Mesenteric fat pad (tissue), 1 donor: ENCODE results near the gene DAZAP1. TPM values are rescaled to one million over a fixed set of nuclear protein-coding genes. Genes with fewer than 3 reads are reported as not detected.

Experiments used
- DNase-seq: peaks from one replicate; pipeline ENCODE4 v3.0.0-alpha.2; 2020; ENCODE audit warnings: low spot score
- total RNA-seq: library from RNA; stranded (reverse); fragmentation: NEBNext Ultra II Directional; extraction: Animal tissue kit (Norgen Biotek cat#: 25700); gene quantifications from one replicate; pipeline ENCODE4 v1.2.1, GENCODE V29; 2021
- donor health status: DM: yes; HTN: yes; CAD: no.

DAZAP1 gene
- total RNA-seq, 1 donor from 2014 or later: 110 TPM

DNA sequence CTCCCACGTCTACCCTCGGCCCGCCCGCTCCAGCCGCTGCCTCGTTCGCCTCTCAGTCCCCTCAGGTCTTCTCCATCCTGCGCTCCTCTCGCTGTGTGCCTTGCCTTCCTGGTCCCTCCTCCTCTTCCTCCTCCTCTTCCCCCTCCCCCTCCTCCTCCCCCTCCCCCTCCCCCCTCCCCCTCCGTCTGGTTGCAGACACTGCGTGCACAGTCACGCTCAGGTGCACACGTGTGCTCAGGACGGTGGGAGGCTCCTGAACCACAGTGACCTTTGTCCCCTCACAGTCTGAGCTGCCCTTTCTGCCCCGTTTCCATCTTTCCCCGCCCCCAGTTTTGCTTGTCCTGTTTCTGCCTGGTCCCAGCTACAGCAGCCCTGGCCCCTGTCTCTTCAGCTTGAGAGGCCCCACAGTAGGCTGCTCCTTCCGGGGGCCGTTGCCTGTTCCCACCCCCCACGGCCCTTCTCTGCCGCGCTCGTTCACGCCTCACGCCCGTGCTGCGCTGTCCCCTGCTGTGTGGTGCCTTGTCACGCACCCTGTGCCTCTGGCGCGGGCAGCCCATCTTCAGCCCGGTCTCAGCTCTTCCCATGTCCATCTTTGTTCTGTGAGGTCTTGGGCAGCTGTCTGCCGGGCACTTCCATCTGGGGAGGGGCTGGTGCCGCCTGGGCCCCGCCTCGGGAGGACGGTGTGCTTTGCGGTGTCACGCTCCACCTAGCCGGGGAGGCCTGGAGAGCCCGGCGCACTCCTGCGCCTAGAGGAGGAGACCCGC lies 17.0 kb downstream of the DAZAP1 start:
- no peak for DNase-seq

DNA sequence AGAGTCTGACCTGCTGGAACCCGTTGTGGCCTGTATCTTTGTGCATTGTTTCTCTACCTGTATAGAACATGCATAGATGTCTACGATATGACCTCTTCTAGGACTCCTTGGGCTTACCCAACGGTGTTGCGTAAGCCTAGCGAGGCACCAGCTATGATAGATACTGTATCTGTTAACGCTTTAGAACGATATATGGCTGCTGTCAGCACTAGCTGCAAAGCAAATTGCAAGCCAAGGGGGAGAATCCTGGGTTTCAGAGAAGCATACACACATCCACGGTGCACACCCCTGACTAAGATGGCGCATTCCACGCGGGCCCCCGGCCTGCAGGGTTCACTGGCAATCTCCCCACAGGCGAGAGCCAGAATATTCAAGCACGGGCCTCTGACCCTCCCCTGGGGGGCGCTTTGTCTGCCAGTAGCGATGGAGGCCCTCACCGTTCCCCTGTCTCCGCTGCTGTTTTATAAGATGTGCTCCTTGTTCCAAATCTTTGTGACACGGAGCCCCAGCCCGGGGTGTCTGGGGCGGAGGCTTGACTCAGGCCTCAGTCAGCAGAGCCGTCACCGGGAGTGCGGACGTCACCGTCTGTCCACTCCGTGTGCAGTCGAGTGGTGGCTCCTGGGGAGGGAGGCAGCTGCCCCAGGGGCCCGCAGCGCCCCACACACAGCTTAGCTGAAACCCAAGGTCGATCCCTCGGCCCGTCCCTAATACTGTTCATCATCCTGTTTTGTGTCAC lies 17.9 kb downstream of the DAZAP1 start:
- DNase-seq: no peak

DNA sequence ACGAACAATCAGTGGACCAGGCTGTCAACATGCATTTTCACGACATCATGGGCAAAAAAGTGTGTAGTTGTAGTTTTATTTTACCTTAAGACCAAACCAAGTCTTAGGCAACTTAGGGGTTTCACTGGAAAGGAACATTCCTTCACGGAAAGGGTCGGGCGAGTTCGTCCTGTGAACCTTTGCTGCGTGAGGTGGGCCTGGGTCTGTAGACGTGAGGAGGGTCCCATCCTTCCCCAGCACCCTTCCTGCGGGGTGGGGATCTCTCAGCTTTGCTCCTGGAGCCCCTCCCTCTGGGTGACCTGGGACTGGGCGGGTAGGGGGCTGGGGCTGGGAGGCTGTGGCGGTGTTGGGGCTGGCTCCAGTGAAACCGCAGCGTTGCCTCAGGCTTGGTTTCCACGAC lies 18.5 kb downstream of the DAZAP1 start:
- DNase-seq: no peak

DNA sequence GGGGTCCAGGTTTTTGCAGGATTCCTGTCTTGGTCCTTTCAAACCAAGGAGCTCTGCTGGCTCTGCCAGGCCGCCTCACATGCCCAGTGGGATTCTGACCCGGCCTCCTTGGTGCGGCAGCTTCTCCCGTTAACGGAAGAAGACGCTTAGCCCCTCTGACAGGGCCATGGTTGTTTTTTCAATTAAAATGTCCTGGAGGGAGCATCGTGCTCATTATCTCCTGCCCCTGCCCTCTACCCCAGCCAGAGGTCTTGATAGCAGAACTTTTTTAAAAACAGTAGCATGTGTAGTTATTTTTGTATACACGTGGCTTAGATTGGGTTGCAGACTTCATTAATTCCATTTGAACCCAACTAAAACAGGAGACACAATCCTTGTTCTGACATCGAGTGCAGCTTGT lies 19.4 kb downstream of the DAZAP1 start:
- no peak for DNase-seq

DNA sequence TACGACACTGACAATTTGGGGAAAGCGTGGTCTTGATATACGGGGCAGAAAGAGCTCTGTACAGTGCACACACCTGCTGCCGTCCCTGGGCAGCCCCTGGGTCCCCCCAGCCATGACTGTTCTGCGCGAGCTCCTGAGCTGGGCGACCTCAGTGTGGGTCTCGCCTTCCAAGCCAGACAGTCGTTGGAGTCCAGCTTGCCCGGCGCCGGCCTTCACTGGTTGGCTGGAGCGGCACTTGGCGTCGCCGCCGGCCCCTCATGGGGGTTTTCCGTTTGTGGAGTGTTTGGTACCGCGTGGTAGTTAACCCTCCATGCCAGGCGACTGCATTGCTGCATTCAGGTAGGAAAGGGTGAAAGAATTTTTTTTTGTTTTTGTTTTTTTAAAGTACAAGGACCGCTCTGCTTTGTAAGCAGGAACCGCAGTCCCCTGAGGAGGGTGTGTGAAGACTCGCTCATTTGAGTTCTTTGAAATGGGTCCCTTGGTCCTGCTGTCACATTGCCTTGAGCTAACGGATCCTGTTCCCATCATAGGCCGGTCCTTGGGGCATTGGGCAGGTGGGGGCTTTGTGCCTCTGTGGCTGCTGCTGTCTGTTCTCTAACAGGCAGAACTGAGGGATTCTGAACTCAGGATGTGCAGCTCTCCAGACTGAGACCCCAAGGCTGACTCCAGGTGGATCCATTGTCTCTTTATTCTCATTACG lies 20.0 kb downstream of the DAZAP1 start:
- DNase-seq: no peak

DNA sequence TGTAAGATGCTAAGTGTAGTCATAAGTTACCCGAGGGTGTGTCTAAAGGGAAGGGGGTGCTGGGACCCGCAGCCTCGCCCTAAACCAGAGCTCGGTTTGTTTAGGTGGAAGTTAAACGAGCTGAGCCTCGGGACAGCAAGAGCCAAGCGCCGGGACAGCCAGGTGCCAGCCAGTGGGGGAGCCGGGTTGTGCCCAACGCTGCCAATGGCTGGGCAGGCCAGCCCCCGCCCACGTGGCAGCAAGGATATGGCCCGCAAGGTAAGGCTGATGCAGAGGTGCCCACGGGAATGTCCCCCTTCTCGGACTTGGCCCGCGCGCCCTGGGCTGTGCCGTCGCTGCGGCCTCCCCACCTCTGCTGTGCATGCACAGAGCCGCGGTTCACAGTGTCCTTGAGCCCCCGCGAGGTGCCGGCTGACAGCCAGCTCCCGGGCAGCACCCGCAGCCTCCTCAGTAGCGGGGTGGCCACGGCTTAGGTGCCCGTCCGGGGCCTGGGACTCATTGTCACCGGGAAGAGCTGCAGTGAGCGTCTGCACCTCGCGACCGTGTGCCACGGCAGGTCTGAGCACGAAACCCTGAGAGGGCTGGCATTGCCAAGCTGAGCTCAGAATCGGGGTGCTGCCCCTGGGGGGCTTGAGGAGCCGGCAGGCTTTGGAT lies 21.5 kb downstream of the DAZAP1 start:
- no peak for DNase-seq

DNA sequence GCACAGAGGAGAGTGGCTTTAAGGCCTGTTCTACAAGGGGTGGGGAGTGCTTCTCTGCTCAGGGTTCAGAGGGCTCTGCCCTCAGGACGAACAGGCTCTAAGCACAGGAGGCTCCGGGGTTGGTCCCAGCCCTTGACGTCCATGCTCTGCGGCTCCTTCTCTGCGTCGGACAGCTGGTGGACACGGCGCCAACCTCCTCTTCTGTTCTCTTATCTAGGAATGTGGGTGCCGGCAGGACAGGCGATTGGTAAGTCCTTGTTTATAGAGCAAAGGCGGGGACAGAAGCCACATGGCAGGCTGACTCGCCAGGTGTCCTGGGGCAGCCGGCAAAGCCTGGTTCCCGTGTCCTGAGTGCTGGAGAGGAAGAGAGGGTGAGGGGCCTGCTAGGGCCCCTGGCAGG lies 22.4 kb downstream of the DAZAP1 start:
- DNase-seq: no peak

DNA sequence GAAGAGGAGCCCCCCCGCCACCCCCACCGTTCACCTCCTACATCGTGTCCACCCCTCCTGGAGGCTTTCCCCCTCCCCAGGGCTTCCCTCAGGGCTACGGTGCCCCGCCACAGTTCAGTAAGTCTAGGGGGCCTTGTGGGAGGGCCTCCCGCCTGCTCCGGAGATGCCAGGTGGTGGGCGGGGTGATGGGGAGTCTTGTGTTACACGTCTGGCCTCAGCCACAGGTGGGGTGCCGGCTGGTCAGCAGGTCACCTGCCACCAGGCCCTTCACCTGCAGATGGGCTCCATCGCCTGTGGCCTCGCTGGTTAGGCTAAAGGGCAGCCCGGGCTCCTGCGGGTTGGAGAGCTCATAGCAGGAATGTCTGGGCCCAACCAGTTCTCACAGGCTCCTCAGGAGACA lies 22.9 kb downstream of the DAZAP1 start:
- no peak for DNase-seq

DNA sequence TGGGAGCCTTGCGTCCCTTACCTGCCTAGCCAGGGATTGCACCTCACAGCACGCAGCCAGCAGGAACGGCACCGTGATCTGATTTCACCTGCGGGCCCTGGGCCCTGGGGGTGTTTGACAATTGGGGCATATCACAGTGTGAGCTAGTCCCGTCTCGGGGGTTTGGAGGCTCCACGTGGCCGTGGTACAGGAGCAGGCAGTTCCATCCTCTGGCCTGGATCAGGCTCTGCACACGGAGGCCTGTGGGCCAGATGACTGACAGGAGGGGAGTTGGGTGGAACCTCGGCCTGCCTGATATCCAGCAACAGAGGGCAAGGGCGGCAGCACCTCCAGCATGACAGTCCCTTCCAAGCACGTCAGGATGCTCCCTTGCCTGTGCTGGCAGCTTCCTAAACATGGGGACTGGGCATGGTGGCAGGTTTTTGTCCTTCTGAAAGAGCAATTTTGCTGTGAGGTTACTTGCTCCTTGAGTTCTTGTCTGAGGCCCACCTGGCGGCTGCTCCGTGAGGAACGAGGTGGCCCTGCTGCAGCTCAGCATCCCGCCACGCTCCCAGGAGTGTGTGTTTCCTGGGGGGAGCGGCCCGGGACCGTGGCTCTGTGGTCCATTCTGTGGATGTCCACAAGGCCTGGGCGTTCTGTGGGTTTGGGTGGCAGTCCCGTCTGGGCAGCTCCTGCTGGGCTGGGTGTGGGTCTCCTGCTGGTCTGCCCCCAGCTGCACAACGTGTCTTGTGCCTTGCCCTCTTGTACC lies 24.5 kb downstream of the DAZAP1 start:
- no peak for DNase-seq

DNA sequence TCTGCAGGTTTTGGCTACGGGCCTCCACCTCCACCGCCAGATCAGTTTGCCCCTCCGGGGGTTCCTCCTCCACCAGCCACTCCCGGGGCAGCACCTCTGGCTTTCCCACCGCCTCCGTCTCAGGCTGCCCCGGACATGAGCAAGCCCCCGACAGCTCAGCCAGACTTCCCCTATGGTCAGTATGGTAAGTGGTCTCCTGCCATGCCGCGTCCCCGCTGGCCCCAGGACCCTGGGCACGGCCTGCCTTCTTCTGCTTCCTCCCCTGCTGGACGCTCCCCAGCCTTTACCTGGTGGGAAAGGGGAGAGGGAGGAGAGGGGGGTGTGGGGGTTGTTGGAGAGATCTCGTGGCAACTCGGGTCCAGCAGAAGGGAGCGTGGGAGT lies 25.1 kb downstream of the DAZAP1 start:
- DNase-seq: no peak

DNA sequence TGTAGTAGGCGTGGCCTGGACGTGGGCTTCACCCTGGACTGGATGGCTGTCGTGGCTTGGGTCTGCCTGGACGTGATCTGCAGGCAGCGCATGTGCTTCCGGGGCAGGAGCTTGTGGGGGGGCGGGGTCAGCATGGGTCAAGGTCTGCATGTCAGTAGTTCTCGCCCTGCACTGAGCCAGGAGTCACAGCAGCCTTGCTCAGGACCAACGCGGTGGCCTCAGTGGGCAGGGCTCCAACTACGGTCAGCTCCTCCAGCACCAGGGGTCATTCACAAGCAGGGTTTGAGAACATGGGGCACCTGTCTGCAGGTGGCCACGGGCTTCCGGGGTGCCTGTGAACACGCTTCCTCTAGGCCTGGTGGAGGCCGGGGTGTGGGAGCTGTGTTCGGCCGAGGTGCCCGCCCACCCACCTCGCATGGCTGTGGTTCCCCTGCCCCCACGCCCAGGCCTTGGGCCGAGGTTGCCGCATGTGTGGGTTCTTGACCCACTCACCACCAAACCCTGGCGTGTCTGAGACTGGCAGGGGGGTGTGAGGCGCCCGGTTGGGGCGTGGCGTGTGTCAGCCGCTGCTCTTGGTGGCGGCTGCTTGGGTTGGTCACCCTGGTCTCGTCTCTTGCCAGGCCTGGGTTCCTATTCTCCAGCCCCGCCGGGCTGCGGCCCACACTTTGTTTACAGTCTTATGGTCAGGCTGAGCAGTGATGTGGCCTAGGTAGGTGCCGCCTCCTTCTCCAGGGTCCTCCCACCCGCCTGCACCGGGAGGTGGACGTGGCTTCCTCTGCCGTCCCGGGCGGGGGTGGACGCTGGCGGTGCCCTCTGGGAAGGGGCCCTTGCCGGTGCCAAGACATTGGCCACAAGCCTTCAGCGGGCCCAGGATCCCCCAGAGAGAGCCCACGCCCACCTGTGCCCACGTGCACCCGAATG lies 26.0 kb downstream of the DAZAP1 start:
- DNase-seq: no peak

DNA sequence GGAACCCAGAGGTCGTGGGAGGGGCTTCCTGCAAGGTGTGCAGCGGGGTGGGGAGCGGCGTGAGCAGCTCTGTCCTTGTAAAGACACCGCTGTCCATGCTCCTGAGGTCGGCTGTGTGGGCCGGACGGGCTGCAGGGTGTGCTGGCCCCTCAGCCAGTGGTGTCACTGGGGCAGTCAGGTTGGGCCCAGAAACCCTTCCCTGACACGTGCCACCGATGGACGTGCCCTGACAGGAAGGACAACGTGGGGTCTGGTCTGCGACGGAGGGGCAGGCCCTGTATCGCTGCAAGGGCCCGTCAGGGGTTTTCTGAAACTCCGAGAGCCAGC lies 26.6 kb downstream of the DAZAP1 start:
- no peak for DNase-seq

DNA sequence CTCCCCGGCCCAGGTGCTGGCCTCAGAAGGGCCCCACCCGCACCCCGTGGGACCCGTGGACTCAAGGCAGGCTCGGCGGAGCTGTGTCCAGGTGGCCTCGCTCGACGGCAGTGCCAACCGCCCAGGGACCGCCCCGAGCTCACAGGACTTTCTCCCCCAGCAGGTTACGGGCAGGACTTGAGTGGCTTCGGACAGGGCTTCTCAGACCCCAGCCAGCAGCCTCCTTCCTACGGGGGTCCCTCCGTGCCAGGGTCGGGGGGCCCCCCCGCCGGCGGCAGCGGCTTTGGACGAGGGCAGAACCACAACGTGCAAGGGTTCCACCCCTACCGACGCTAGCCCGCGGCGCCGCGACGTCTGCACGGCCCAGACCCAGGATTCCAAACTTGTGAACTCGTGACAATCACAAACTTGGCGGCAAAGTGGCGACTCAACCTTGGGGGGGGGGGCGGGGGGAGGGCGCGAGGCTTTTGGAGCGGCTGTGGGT lies 27.2 kb downstream of the DAZAP1 start:
- no peak for DNase-seq

DNA sequence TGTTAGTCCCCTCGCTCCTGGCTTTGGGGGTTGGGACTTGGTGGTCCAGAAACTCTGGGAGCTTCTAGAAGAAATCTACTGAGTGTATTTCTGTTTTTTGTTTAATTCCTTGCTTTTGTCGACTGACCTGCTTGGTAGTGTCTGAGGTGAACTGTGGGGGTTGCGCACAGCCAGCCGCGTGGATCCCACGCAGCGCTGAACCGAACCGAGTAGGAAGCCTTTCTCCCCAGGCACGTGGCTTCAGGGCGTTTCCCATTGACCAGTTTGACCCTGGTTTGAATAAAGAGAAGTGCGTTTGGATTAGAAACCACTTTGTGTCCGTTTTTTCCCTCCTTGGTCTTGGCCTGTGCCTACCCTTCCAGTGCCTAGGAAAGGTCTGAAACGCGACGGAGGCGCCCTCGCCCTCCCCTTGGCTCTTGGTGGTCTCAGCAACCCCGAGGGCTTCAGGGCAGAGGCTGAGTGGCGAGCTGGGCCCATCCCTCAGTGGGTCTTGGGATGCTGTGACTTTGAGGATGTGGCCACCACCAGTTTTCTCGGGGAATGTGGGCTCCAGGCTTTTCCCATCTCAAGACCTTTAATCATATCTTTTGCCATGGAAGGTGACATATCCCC lies 28.1 kb downstream of the DAZAP1 start:
- DNase-seq: no peak

DNA sequence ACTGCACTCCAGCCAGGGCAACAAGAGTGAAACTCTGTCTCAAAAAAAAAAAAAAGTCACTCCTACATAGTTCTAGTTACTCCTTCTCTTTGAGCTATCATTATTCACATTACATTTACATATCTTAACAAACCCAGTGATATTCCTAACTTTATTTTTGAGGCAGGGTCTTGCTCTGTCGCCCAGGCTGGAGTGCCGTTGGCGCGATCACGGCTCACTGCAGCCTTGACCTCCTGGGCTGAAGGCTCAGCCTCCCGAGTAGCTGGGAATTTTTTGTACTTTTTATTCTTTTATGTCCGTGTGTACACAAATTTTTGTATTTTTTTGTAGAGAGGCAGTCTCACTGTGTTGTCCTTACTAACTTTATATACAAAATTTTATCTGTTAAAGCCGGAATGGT lies 30.2 kb downstream of the DAZAP1 start:
- no peak for DNase-seq

DNA sequence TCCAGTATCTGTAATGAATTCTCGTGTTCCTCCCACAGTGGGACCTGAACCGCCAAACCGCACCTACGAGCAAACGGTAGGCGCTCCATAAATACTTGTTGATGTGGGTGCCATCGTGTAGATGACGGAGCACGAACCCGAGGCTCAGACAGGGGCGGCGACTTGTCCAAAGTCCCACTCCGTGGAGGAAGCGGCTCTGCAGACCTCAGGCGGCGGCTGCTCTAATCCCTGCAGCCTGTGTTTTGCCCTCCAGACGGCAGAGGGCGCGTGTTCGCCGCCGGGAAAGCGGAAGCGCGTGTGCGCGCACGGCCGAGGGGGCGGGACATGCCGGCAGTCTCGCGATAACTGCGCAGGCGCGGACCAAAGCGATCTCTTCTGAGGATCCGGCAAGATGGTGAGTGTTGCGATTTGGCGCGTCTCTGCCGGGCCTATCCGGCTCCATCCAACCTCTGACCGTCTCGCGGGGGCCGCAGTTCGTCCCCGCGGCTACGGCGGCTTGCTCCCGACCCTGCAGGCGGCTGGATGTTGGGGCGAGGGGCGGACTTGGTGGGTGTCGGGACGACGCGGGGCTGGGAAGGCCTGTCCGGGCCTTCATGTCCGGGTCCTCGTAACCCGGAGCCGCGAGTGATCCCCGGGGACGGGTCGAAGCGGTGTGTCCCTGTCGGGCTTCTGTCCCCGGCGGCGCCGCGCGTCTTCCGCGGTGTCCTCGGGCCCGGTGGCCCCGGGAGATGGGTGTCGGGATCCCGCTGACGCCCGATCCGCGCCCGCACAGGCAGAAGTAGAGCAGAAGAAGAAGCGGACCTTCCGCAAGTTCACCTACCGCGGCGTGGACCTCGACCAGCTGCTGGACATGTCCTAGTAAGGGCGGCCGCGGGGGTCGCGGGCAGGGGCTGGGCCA lies 30.9 kb downstream of the DAZAP1 start, which contains the start of gene RPS15:
Gene RPS15, plus strand, starts transcription at position 362 of the 898 bp plus-strand sequence. Its CDS starts 30 bp downstream, at position 392.
- peak; percentile 99 for DNase-seq

DNA sequence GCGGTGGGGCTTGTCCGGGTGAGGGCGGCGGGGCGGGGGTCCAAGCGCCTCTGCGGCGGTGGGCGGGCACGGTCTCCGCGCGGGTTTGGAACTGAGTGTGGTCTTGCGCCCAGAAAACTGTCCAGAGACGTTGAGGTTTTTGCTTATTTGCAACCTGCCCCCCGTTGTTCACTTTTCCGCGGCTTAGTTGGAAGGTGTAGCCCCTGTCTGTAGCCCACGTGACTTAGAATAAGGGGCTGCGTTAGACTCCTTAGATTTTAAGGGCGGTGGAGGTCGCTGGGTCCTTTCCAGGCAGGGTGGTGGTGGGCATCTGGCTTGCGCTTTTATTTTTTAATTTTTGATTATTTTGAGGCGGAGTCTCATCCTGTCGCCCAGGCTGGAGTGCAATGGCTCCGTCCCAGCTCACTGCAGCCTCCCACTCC lies 31.6 kb downstream of the DAZAP1 start:
- no peak for DNase-seq
